Measurements from ENCODE around the gene MYO7A. TPM values are rescaled to one million over a fixed set of nuclear protein-coding genes. Genes with fewer than 3 reads are reported as not detected.

MYO7A gene
- total and polyA plus RNA-seq, 9 donors = 3.1 to 18.7 (median 6.5) TPM

GRCh38 chr11:77150836-77151235 lies 22.8 kb downstream of the MYO7A start:
- 92 to 96% (median 95%) methylated on average over 10 of the region's 10 CpGs for WGBS, 3 donors
- no peak for DNase-seq
- no peak for TF ChIP-seq CTCF (IDR thresholded peaks at IDR 0.05)
- no peak for TF ChIP-seq POLR2A (IDR thresholded peaks at IDR 0.05)
- TF ChIP-seq EP300 (IDR thresholded peaks at IDR 0.05) = no peak
- Histone ChIP-seq H3K36me3 (no peaks in the 10 kb centered on the region), H3K4me3 (no peak overlapping the region), H3K9me3 (no peaks in the 10 kb centered on the region), H3K27ac (no peak overlapping the region), H3K27me3 (no peaks in the 10 kb centered on the region), H3K4me1 (ENCODE audit: insufficient read depth) (peaks cover 2% of the 10 kb centered on the region)
- intact Hi-C loops (cut with DNase I) = no loop called here

GRCh38 chr11:77151804-77152509 lies 23.9 kb downstream of the MYO7A start:
- 54 to 67% (median 64%) methylated on average over 10 to 11 of the region's 11 CpGs for WGBS, 3 donors
- TF ChIP-seq EP300 (IDR thresholded peaks at IDR 0.05) (no peak), CTCF (IDR thresholded peaks at IDR 0.05) (no peak), POLR2A (IDR thresholded peaks at IDR 0.05) (no peak)
- intact Hi-C loops (cut with DNase I) = no loop called here
- Histone ChIP-seq H3K27ac (no peak overlapping the region), H3K27me3 (no peaks in the 10 kb centered on the region), H3K36me3 (no peaks in the 10 kb centered on the region), H3K9me3 (no peaks in the 10 kb centered on the region), H3K4me3 (no peak overlapping the region), H3K4me1 (ENCODE audit: insufficient read depth) (peaks cover 2% of the 10 kb centered on the region)
- no peak for DNase-seq

- 68 to 70% (median 69%) methylated on average over 6 of the region's 6 CpGs for WGBS, 3 donors
- intact Hi-C loops (cut with DNase I) = no loop called here
- H3K27me3 ChIP-seq = no peaks in the 10 kb centered on the region
- no peak for TF ChIP-seq EP300 (IDR thresholded peaks at IDR 0.05)
- no peak for TF ChIP-seq POLR2A (IDR thresholded peaks at IDR 0.05)
- no peak for TF ChIP-seq CTCF (IDR thresholded peaks at IDR 0.05)
- DNase-seq = no peak
- H3K4me3 ChIP-seq = no peak overlapping the region
- H3K36me3 ChIP-seq = no peaks in the 10 kb centered on the region
- H3K4me1 ChIP-seq (ENCODE audit: insufficient read depth) = peaks cover 2% of the 10 kb centered on the region
- no peak overlapping the region for H3K27ac ChIP-seq
- H3K9me3 ChIP-seq = no peaks in the 10 kb centered on the region
Observed at GRCh38 chr11:77152846-77153245, 24.8 kb downstream of the MYO7A start.

GRCh38 chr11:77153276-77154185 lies 25.5 kb downstream of the MYO7A start:
- H3K4me1 ChIP-seq (ENCODE audit: insufficient read depth) = peaks cover 2% of the 10 kb centered on the region
- no peaks in the 10 kb centered on the region for H3K9me3 ChIP-seq
- DNase-seq = no peak
- no peaks in the 10 kb centered on the region for H3K27me3 ChIP-seq
- intact Hi-C loops (cut with DNase I) = no loop called here
- WGBS, 3 donors = 78 to 83% (median 83%) methylated on average over 20 of the region's 20 CpGs
- H3K36me3 ChIP-seq = no peaks in the 10 kb centered on the region
- H3K4me3 ChIP-seq = no peak overlapping the region
- H3K27ac ChIP-seq = no peak overlapping the region
- no peak for TF ChIP-seq EP300 (IDR thresholded peaks at IDR 0.05)
- TF ChIP-seq CTCF (IDR thresholded peaks at IDR 0.05) = no peak
- no peak for TF ChIP-seq POLR2A (IDR thresholded peaks at IDR 0.05)

Data from ovary (tissue), 9 donors.